Measurements from ENCODE around the gene CFAP46. TPM values are rescaled to one million over a fixed set of nuclear protein-coding genes. Genes with fewer than 3 reads are reported as not detected.

CFAP46 gene
- total RNA-seq, 2 experiments from 2014 or later: not detected

GRCh38 chr10:132953428-132953827, 11.1 kb upstream of the CFAP46 start:
- Histone ChIP-seq H3K36me3 (ENCODE audit: insufficient read depth, low read length) (no peaks in the 10 kb centered on the region), H3K79me2 (ENCODE audit: insufficient read depth, low read depth, low read length) (no peaks in the 10 kb centered on the region), H3K4me3 (ENCODE audit: low read depth, low read length, poor library complexity, severe bottlenecking) (no peak overlapping the region), H3K9me2 (ENCODE audit: insufficient read depth, low read length) (no peaks in the 10 kb centered on the region), H3K4me1 (ENCODE audit: insufficient read depth, low read length, poor library complexity, severe bottlenecking) (no peaks in the 10 kb centered on the region), H3K27ac (ENCODE audit: low read depth, low read length, poor library complexity, severe bottlenecking) (no peak overlapping the region), H2AFZ (ENCODE audit: low read length) (no peak overlapping the region), H3K4me2 (ENCODE audit: low read length) (no peak overlapping the region), H4K20me1 (ENCODE audit: insufficient read depth, low read length) (no peaks in the 10 kb centered on the region), H3K9me3 (ENCODE audit: low read length) (no peaks in the 10 kb centered on the region)
- ChIA-PET POLR2A (no interaction called here), CTCF (ENCODE audit: unreplicated experiment) (no interaction called here)
- TF ChIP-seq CTCF (conservative IDR thresholded peaks at IDR 0.05; ENCODE audit: low read length): no peak
- TF ChIP-seq EZH2phosphoT487 (IDR thresholded peaks at IDR 0.05; ENCODE audit: borderline replicate concordance, low read depth, low read length): no peak
- DNase-seq (ENCODE audit: low spot score): no peak
- BruUV-seq (replicated peaks): no TSS peak
- intact Hi-C loops (cut with micrococcal nuclease; ENCODE audit: unreplicated experiment): no loop called here

- H3K9me3 ChIP-seq (ENCODE audit: low read length): no peaks in the 10 kb centered on the region
- no peak overlapping the region for H3K27ac ChIP-seq (ENCODE audit: low read depth, low read length, poor library complexity, severe bottlenecking)
- no peaks in the 10 kb centered on the region for H4K20me1 ChIP-seq (ENCODE audit: insufficient read depth, low read length)
- H3K4me3 ChIP-seq (ENCODE audit: low read depth, low read length, poor library complexity, severe bottlenecking): no peak overlapping the region
- H3K4me1 ChIP-seq (ENCODE audit: insufficient read depth, low read length, poor library complexity, severe bottlenecking): no peaks in the 10 kb centered on the region
- H2AFZ ChIP-seq (ENCODE audit: low read length): no peak overlapping the region
- no peaks in the 10 kb centered on the region for H3K79me2 ChIP-seq (ENCODE audit: insufficient read depth, low read depth, low read length)
- intact Hi-C loops (cut with micrococcal nuclease; ENCODE audit: unreplicated experiment): no loop called here
- H3K9me2 ChIP-seq (ENCODE audit: insufficient read depth, low read length): no peaks in the 10 kb centered on the region
- ChIA-PET CTCF (ENCODE audit: unreplicated experiment) (no interaction called here), POLR2A (no interaction called here)
- TF ChIP-seq CTCF (conservative IDR thresholded peaks at IDR 0.05; ENCODE audit: low read length): no peak
- TF ChIP-seq EZH2phosphoT487 (IDR thresholded peaks at IDR 0.05; ENCODE audit: borderline replicate concordance, low read depth, low read length): no peak
- no peak for DNase-seq (ENCODE audit: low spot score)
- no TSS peak for BruUV-seq (replicated peaks)
- no peak overlapping the region for H3K4me2 ChIP-seq (ENCODE audit: low read length)
- H3K36me3 ChIP-seq (ENCODE audit: insufficient read depth, low read length): no peaks in the 10 kb centered on the region
Observed at GRCh38 chr10:132951926-132952325, 9.6 kb upstream of the CFAP46 start.

GRCh38 chr10:132948351-132948750, 6.0 kb upstream of the CFAP46 start:
- intact Hi-C loops (cut with micrococcal nuclease; ENCODE audit: unreplicated experiment): no loop called here
- BruUV-seq (replicated peaks): no TSS peak
- CTCF ChIA-PET (ENCODE audit: unreplicated experiment): no interaction called here
- no peak overlapping the region for H2AFZ ChIP-seq (ENCODE audit: low read length)
- no peaks in the 10 kb centered on the region for H4K20me1 ChIP-seq (ENCODE audit: insufficient read depth, low read length)
- POLR2A ChIA-PET: no interaction called here
- H3K4me1 ChIP-seq (ENCODE audit: insufficient read depth, low read length, poor library complexity, severe bottlenecking): no peaks in the 10 kb centered on the region
- TF ChIP-seq EZH2phosphoT487 (IDR thresholded peaks at IDR 0.05; ENCODE audit: borderline replicate concordance, low read depth, low read length): no peak
- TF ChIP-seq CTCF (conservative IDR thresholded peaks at IDR 0.05; ENCODE audit: low read length): no peak
- no peaks in the 10 kb centered on the region for H3K79me2 ChIP-seq (ENCODE audit: insufficient read depth, low read depth, low read length)
- H3K36me3 ChIP-seq (ENCODE audit: insufficient read depth, low read length): no peaks in the 10 kb centered on the region
- H3K9me2 ChIP-seq (ENCODE audit: insufficient read depth, low read length): no peaks in the 10 kb centered on the region
- H3K27ac ChIP-seq (ENCODE audit: low read depth, low read length, poor library complexity, severe bottlenecking): no peak overlapping the region
- H3K4me2 ChIP-seq (ENCODE audit: low read length): no peak overlapping the region
- no peak for DNase-seq (ENCODE audit: low spot score)
- H3K9me3 ChIP-seq (ENCODE audit: low read length): no peaks in the 10 kb centered on the region
- H3K4me3 ChIP-seq (ENCODE audit: low read depth, low read length, poor library complexity, severe bottlenecking): no peak overlapping the region
